CD8-positive, alpha-beta memory T cell (primary cell): ENCODE data around the gene TOE1. TPM values are rescaled to one million over a fixed set of nuclear protein-coding genes. Genes with fewer than 3 reads are reported as not detected.
A peak's percentile ranks its signal among the peaks of the same experiment; 100 is the strongest.

Experiments
- CTCF ChIA-PET: fragments of 350-600 bp; sonication (Branson Sonifier 250); formaldehyde crosslinking; loops from one replicate; lab custom pipeline; 2021; ENCODE audit warnings: antibody characterized with exemption; lab: Charles Lee
- POLR2A ChIA-PET: fragments of 350-600 bp; sonication (Branson Sonifier 250); formaldehyde crosslinking; loops from one replicate; lab custom pipeline; 2021; ENCODE audit warnings: antibody characterized with exemption; lab: Charles Lee
- DNase-seq, 5 donors: peaks; one replicate each; pipeline versions ENCODE4 v3.0.0 to v3.0.0-alpha.2; 2020 to 2022; ENCODE audit warnings: mixed read lengths in 1 of 5
- H3K27ac ChIP-seq: one replicate; pipeline ENCODE4 v1.7.0; 2013; ENCODE audit warnings: low read depth, mild to moderate bottlenecking, low read length, moderate library complexity
- H3K27me3 ChIP-seq: 2 replicates; pipeline ENCODE4 v1.7.0; 2013; ENCODE audit warnings: low read length, mild to moderate bottlenecking; ENCODE audit not compliant: insufficient read depth, poor library complexity, severe bottlenecking
- H3K36me3 ChIP-seq: 2 replicates; pipeline ENCODE4 v1.7.0; 2013; ENCODE audit warnings: mild to moderate bottlenecking, low read length, moderate library complexity; ENCODE audit not compliant: insufficient read depth
- H3K4me1 ChIP-seq: 2 replicates; pipeline ENCODE4 v1.7.0; 2013; ENCODE audit warnings: mild to moderate bottlenecking, low read length, moderate library complexity; ENCODE audit not compliant: insufficient read depth
- H3K4me3 ChIP-seq: 2 replicates; pipeline ENCODE4 v1.7.0; 2013; ENCODE audit warnings: mild to moderate bottlenecking, low read length
- H3K9me3 ChIP-seq: 2 replicates; pipeline ENCODE4 v1.7.0; 2013; ENCODE audit warnings: mild to moderate bottlenecking, low read length
- H3K27ac Mint-ChIP-seq, 8 donors: one replicate each; pipeline ENCODE4 v1.8.0; 2020 to 2021; ENCODE audit warnings: mixed read lengths in 8 of 8, mild to moderate bottlenecking in 6 of 8, inconsistent platforms in 3 of 8, moderate library complexity in 3 of 8
- H3K27me3 Mint-ChIP-seq, 2 donors: one replicate each; pipeline ENCODE4 v1.8.0; 2020 to 2021; ENCODE audit warnings: mixed read lengths in 2 of 2, mild to moderate bottlenecking in 1 of 2, moderate library complexity in 1 of 2
- H3K36me3 Mint-ChIP-seq, 3 donors: one replicate each; pipeline ENCODE4 v1.8.0; 2020 to 2021; ENCODE audit warnings: mixed read lengths in 3 of 3, inconsistent platforms in 1 of 3, mild to moderate bottlenecking in 1 of 3
- H3K4me1 Mint-ChIP-seq, 3 donors: one replicate each; pipeline ENCODE4 v1.8.0; 2020 to 2021; ENCODE audit warnings: mixed read lengths in 3 of 3, inconsistent platforms in 1 of 3, mild to moderate bottlenecking in 1 of 3
- H3K4me3 Mint-ChIP-seq, 7 donors: one replicate each; pipeline ENCODE4 v1.8.0; 2020 to 2021; ENCODE audit warnings: mixed read lengths in 7 of 7, mild to moderate bottlenecking in 6 of 7, moderate library complexity in 4 of 7, inconsistent platforms in 2 of 7
- H3K9me3 Mint-ChIP-seq, 5 donors: one replicate each; pipeline ENCODE4 v1.8.0; 2020 to 2022; ENCODE audit warnings: mixed read lengths in 5 of 5, mild to moderate bottlenecking in 3 of 5, moderate library complexity in 2 of 5, inconsistent platforms in 1 of 5
- polyA plus RNA-seq: library from polyadenylated mRNA; unstranded; fragments of 300-500 nt; fragmentation: Illumina TruSeq; gene quantifications from one replicate; pipeline ENCODE4 v1.2.3, GENCODE V29; 2021
- total RNA-seq, 2 experiments: library from RNA; stranded (reverse); gene quantifications; one replicate each; pipeline ENCODE4 v1.2.3, GENCODE V29; 2021

The TOE1 gene
- total and polyA plus RNA-seq, 3 experiments from 2014 or later, result 12.5 to 48.9 (median 46.4) TPM

DNA sequence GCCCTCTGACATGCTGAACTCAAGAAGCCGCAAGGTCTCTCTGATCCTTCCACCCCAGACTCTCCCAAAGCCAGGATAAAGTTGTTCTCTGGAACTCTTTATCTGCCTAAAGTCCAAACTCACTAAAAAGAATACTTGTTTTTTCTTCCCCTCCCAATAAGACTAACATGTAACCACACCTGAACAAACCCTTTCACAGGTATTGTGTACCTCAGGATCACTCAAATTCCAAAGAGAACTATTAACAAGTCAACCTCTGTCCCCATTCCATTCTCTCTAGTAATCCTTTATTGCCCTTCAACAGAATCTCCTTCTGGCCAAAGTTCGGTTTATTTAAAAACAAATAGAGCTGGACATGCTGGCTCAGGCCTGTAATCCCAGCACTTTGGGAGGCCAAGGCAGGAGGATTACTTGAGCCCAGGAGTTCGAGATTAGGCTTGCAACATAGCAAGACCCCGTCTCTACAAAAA, 4.1 kb upstream of the TOE1 start:
- H3K4me1 Mint-ChIP-seq, result peaks cover 40 to 60% (median 54%) of the 10 kb centered on the region in 3 donors
- peak overlapping the region in 1 of 8 donors; percentile 30 for H3K27ac Mint-ChIP-seq
- no peaks in the 10 kb centered on the region for H3K27me3 Mint-ChIP-seq
- CTCF ChIA-PET, result interaction anchor here (1.2 kb wide), 1 partner anchor 157 kb away, joined by 3 read pairs; no protein-coding TSS in a partner anchor
- peaks cover 22% of the 10 kb centered on the region for H3K4me1 ChIP-seq
- POLR2A ChIA-PET, result no interaction called here
- no peaks in the 10 kb centered on the region for H3K27me3 ChIP-seq
- H3K9me3 Mint-ChIP-seq, result no peaks in the 10 kb centered on the region
- peaks cover 0 to 42% (median 2%) of the 10 kb centered on the region in 3 donors for H3K36me3 Mint-ChIP-seq
- no peaks in the 10 kb centered on the region for H3K9me3 ChIP-seq
- DNase-seq, result no peak
- no peak overlapping the region for H3K27ac ChIP-seq
- no peak overlapping the region for H3K4me3 ChIP-seq
- H3K4me3 Mint-ChIP-seq, result no peak overlapping the region
- peaks cover 5% of the 10 kb centered on the region for H3K36me3 ChIP-seq

DNA sequence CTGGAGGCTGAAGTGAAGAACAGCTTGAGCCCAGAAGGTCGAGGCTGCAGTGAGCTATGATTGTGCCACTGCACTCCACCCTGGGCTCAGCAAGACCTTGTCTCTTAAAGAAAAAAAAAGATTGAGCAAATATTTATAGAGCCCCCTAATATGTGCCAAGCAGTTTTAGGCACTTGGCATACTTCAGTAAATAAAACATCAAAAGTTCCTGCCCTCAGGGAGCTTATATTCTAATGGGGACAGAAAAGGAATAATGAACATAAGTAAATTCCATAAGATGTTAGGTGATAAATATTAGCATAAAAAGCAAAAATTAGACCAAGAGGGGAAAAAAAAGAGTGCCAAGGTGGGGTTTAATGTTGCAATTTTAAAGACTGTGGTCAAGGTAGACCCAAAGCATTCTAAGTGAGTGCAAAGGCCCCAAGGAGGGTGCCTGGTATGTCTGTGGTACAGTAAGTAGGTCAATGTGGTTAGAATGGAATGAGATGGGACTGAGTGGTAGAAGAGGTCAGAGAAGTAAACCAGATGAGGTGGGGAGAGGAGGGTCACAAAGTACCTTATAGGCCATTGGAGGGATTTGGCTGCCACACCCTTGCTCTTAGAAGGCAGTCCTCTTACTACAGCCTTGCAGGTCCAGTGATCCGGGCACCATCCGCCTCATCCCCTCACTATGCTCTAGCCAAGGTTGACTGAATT, 2.2 kb upstream of the TOE1 start:
- Mint-ChIP-seq H3K4me3 (peak overlapping the region; percentile 34 to 99 (median 77)), H3K36me3 (peaks cover 0 to 44% (median 2%) of the 10 kb centered on the region in 3 donors), H3K4me1 (peaks cover 55 to 78% (median 72%) of the 10 kb centered on the region in 3 donors), H3K9me3 (no peaks in the 10 kb centered on the region), H3K27ac (peak overlapping the region in 7 of 8 donors; percentile 73 to 99 (median 91)), H3K27me3 (no peaks in the 10 kb centered on the region)
- Histone ChIP-seq H3K9me3 (no peaks in the 10 kb centered on the region), H3K27me3 (no peaks in the 10 kb centered on the region), H3K27ac (no peak overlapping the region), H3K4me3 (no peak overlapping the region), H3K4me1 (peaks cover 41% of the 10 kb centered on the region), H3K36me3 (peaks cover 17% of the 10 kb centered on the region)
- ChIA-PET CTCF (interaction anchor here (1.4 kb wide), 1 partner anchor 323 kb away, joined by 6 read pairs; no protein-coding TSS in a partner anchor), POLR2A (interaction anchor here (0.8 kb wide), 1 partner anchor 327 kb away, joined by 3 read pairs; no protein-coding TSS in a partner anchor)
- no peak for DNase-seq

DNA sequence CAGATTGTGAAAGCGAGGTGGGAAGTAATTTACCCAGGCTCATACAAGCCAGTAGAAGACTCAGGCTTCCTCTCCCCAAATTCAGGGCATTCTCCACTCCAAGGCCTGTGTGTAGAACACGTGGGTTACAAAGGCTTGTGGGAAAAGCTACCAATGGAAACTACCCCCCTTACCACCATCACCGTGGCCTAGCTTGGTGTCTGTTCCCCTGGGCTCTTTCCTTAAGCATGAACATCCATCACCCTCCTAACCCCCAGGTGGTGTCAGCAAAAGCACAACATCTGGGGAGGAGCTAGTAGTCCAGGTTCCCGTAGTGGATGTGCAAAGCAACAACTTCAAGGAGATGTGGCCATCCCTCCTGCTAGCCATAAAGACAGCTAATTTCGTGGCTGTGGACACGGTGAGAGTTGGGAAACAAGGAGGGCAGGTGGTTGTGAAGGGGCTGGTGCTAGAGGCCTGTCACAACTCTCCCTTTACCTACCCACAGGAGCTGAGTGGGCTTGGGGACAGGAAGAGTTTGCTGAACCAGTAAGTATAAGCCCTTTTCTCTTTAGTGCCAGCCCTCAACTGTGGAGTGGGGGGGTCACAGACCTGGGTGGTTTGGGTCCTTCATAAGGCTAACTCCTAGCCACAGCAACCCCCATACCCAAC, 971 bp downstream of the TOE1 start:
- H3K27ac Mint-ChIP-seq, result peak overlapping the region; percentile 97 to 99 (median 99)
- Histone ChIP-seq H3K27me3 (no peaks in the 10 kb centered on the region), H3K36me3 (peaks cover 27% of the 10 kb centered on the region), H3K4me3 (peak overlapping the region; percentile 99), H3K27ac (peak overlapping the region; percentile 99), H3K4me1 (peaks cover 43% of the 10 kb centered on the region), H3K9me3 (no peaks in the 10 kb centered on the region)
- H3K4me3 Mint-ChIP-seq, result peak overlapping the region; percentile 99 to 100 (median 100)
- no peak for DNase-seq
- H3K36me3 Mint-ChIP-seq, result peaks cover 0 to 53% (median 2%) of the 10 kb centered on the region in 3 donors
- ChIA-PET POLR2A (interaction anchor here (0.6 to 3.4 kb wide), 16 partner anchors 14 to 1691 kb away, joined by 3 to 50 read pairs (median 5); partner anchors contain the start of genes CCDC163, HECTD3, HPDL and KDM4A), CTCF (interaction anchor here (1.0 to 3.6 kb wide), 10 partner anchors 13 to 522 kb away, joined by 3 to 33 read pairs (median 10); partner anchors contain the start of genes CCDC163, HECTD3, HPDL and MMACHC)
- no peaks in the 10 kb centered on the region for H3K27me3 Mint-ChIP-seq
- no peaks in the 10 kb centered on the region for H3K9me3 Mint-ChIP-seq
- peaks cover 45 to 64% (median 56%) of the 10 kb centered on the region in 3 donors for H3K4me1 Mint-ChIP-seq

DNA sequence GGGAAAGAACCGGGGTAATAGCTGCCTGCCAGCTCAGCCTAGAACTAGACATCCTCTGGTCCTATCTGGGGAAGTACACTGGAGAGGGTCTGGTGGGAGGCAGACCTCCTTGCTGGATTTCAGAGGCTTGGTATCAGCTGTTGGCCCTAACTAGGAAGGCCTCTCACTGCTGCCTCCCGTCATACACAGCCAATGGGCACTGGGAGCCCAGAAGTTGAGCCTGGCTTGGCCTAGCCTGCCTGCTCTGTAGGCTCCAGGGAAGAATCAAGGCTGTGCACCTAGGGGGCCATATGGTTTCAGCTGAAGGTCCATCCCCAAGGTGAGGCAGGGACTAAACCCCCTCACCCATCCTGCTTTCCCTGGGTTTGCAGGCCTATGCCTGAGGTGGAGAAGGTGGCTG, 4.5 kb downstream of the TOE1 start:
- Mint-ChIP-seq H3K36me3 (peaks cover 0 to 60% (median 2%) of the 10 kb centered on the region in 3 donors), H3K27ac (peak overlapping the region in 4 of 8 donors; percentile 6 to 69 (median 44)), H3K27me3 (no peaks in the 10 kb centered on the region), H3K9me3 (no peaks in the 10 kb centered on the region), H3K4me3 (no peak overlapping the region), H3K4me1 (peaks cover 24 to 37% (median 29%) of the 10 kb centered on the region in 3 donors)
- no peak overlapping the region for H3K4me3 ChIP-seq
- ChIA-PET CTCF (no interaction called here), POLR2A (interaction anchor here (0.5 kb wide), 1 partner anchor 54 kb away, joined by 5 read pairs; no protein-coding TSS in a partner anchor)
- peaks cover 27% of the 10 kb centered on the region for H3K4me1 ChIP-seq
- H3K27me3 ChIP-seq, result no peaks in the 10 kb centered on the region
- H3K27ac ChIP-seq, result no peak overlapping the region
- DNase-seq, result no peak
- H3K9me3 ChIP-seq, result no peaks in the 10 kb centered on the region
- H3K36me3 ChIP-seq, result peaks cover 27% of the 10 kb centered on the region

DNA sequence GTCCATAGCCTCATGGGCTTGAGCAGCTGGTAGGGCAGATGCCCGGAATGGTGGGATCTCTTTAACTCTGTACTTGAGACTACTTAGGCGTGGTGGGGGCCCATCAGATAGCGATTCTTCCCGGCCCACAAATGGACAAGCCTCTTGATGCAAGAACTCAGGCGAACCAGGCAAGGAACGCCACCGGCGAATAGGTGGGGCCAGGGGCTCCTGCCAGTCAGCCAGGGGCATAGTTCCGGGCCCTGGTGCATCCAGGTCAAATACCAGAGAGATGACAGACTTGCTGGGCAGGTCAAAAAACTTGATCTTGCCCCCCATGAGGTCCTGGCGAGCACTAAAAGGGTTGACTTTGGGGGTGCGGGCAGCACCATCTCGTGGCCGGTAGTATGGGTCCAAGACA, 5.0 kb downstream of the TOE1 start:
- DNase-seq, result no peak
- H3K9me3 Mint-ChIP-seq, result no peaks in the 10 kb centered on the region
- CTCF ChIA-PET, result no interaction called here
- peaks cover 27% of the 10 kb centered on the region for H3K4me1 ChIP-seq
- POLR2A ChIA-PET, result no interaction called here
- no peaks in the 10 kb centered on the region for H3K9me3 ChIP-seq
- H3K4me3 Mint-ChIP-seq, result peak overlapping the region in 1 of 7 donors; percentile 16
- no peak overlapping the region for H3K4me3 ChIP-seq
- peaks cover 0 to 56% (median 2%) of the 10 kb centered on the region in 3 donors for H3K36me3 Mint-ChIP-seq
- peaks cover 22 to 33% (median 26%) of the 10 kb centered on the region in 3 donors for H3K4me1 Mint-ChIP-seq
- no peak overlapping the region for H3K27ac ChIP-seq
- peaks cover 27% of the 10 kb centered on the region for H3K36me3 ChIP-seq
- H3K27ac Mint-ChIP-seq, result peak overlapping the region in 2 of 8 donors; percentile 17 to 49
- H3K27me3 ChIP-seq, result no peaks in the 10 kb centered on the region
- H3K27me3 Mint-ChIP-seq, result no peaks in the 10 kb centered on the region

DNA sequence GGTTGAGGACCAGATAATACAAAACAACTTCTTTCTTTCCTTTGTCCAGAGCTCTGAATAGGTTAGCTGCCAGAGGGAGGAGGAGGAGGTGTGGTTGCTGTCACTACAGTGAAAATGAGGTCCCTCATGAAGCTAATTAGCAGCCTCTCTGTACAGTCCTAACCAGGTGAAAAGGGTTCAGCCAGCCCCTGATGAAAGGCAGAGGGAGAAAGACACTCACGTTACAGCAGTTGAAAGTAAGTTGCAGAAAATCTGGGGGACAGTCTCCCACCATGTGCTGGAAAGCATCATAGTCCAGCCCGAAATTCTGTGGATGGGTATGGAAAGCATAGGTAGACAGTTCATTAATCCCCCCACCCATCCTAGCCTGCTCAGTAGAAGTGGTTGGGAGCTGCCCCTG, 6.5 kb downstream of the TOE1 start:
- ChIA-PET POLR2A (interaction anchor here (0.8 kb wide), 1 partner anchor 332 kb away, joined by 3 read pairs; no protein-coding TSS in a partner anchor), CTCF (interaction anchor here (1.5 kb wide), 1 partner anchor 43 kb away, joined by 4 read pairs; no protein-coding TSS in a partner anchor)
- Mint-ChIP-seq H3K27me3 (no peaks in the 10 kb centered on the region), H3K4me1 (peaks cover 9 to 20% (median 12%) of the 10 kb centered on the region in 3 donors), H3K27ac (peak overlapping the region in 2 of 8 donors; percentile 67 to 82), H3K9me3 (no peaks in the 10 kb centered on the region), H3K36me3 (peaks cover 0 to 52% (median 2%) of the 10 kb centered on the region in 3 donors), H3K4me3 (peak overlapping the region in 1 of 7 donors; percentile 37)
- Histone ChIP-seq H3K27me3 (no peaks in the 10 kb centered on the region), H3K27ac (no peak overlapping the region), H3K9me3 (no peaks in the 10 kb centered on the region), H3K4me3 (no peak overlapping the region), H3K4me1 (peaks cover 15% of the 10 kb centered on the region), H3K36me3 (peaks cover 27% of the 10 kb centered on the region)
- no peak for DNase-seq

DNA sequence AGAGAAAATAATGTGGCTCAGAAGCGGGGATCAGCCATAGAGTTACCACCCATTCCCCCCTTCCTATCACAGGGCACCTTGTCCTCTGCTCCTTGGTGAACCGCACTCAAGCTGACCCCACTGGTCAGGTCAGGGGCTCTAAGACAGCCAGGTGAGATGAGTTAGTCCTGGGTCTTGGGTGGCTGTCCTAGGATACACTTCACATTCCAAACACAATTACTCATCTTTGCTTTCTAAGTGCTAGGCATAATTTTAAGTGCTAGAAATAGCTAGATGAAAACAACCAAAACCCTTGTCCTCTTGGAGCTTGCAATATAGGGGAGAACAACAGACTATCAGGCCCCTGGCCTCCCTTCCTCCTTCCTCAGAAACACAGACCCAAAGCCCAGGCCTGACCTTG, 8.1 kb downstream of the TOE1 start:
- Mint-ChIP-seq H3K27me3 (no peaks in the 10 kb centered on the region), H3K4me3 (no peak overlapping the region), H3K9me3 (no peaks in the 10 kb centered on the region), H3K4me1 (peaks cover 0 to 7% (median 0%) of the 10 kb centered on the region in 3 donors), H3K27ac (peak overlapping the region in 5 of 8 donors; percentile 3 to 66 (median 24)), H3K36me3 (peaks cover 0 to 40% (median 4%) of the 10 kb centered on the region in 3 donors)
- no peak for DNase-seq
- H3K4me1 ChIP-seq, result no peaks in the 10 kb centered on the region
- H3K9me3 ChIP-seq, result no peaks in the 10 kb centered on the region
- no peaks in the 10 kb centered on the region for H3K27me3 ChIP-seq
- CTCF ChIA-PET, result interaction anchor here (0.7 to 1.6 kb wide), 4 partner anchors 9 to 146 kb away, joined by 3 to 6 read pairs (median 5); no protein-coding TSS in a partner anchor
- peaks cover 13% of the 10 kb centered on the region for H3K36me3 ChIP-seq
- no peak overlapping the region for H3K27ac ChIP-seq
- no peak overlapping the region for H3K4me3 ChIP-seq
- POLR2A ChIA-PET, result no interaction called here
